GM23248 (cell line): ENCODE results near the gene PDSS2.

Experiments
- EZH2 ChIP-seq: fragments of 200-600 bp; sonication (generic); IDR thresholded peaks from 2 replicates; pipeline ENCODE4 v1.6.1; 2018; ENCODE audit warnings: antibody characterized with exemption, mild to moderate bottlenecking; ENCODE audit not compliant: insufficient read depth, poor library complexity, severe bottlenecking
- EZH2phosphoT487 ChIP-seq: fragments of 200-600 bp; sonication (generic); IDR thresholded peaks from 2 replicates; pipeline ENCODE4 v1.6.1; 2018; ENCODE audit warnings: antibody characterized with exemption, moderate library complexity, mild to moderate bottlenecking, low read depth; ENCODE audit not compliant: insufficient read depth

- TF ChIP-seq EZH2 (no peak), EZH2phosphoT487 (no peak)
These were observed 279.3 kb downstream of the PDSS2 start for GRCh38 chr6:107180099-107180498.
